Cardiac muscle cell (in vitro differentiated cells and primary cell): ENCODE data around the gene LTF. TPM values are rescaled to one million over a fixed set of nuclear protein-coding genes. Genes with fewer than 3 reads are reported as not detected.
"Not testable (repeated sequence)": the region's sequence is repeated elsewhere in the genome, so short reads cannot be mapped to it uniquely, and the experiment has no call there.

Source experiments
- DNase-seq, 2 donors: peaks; one replicate each; pipeline versions ENCODE4 v3.0.0 to v3.0.0-alpha.2; 2010 to 2017; ENCODE audit warnings: low read depth in 1 of 2, low spot score in 1 of 2
- H3K27ac ChIP-seq: fragments of 200-600 bp; sonication (generic); 2 replicates; pipeline ENCODE4 v1.5.1; 2016
- H3K27me3 ChIP-seq: fragments of 200-600 bp; sonication (generic); 2 replicates; pipeline ENCODE4 v1.6.0; 2016; ENCODE audit warnings: control low read depth
- H3K36me3 ChIP-seq: fragments of 200-600 bp; sonication (generic); 2 replicates; pipeline ENCODE4 v1.5.1; 2016; ENCODE audit warnings: control low read depth
- H3K4me1 ChIP-seq: fragments of 200-600 bp; sonication (generic); 2 replicates; pipeline ENCODE4 v1.8.1; 2017; ENCODE audit warnings: low read depth, mild to moderate bottlenecking, mixed run types
- H3K4me3 ChIP-seq: fragments of 200-600 bp; sonication (generic); 2 replicates; pipeline ENCODE4 v1.5.1; 2016; ENCODE audit warnings: mild to moderate bottlenecking
- H3K9me3 ChIP-seq: fragments of 200-600 bp; sonication (generic); 2 replicates; pipeline ENCODE4 v1.5.1; 2017; ENCODE audit warnings: low read depth, mild to moderate bottlenecking, control low read depth
- polyA plus RNA-seq: library from polyadenylated mRNA; unstranded; fragments of >200 nt; fragmentation: Nextera tagmentation; extraction: Ambion mirVana; gene quantifications from 2 replicates; pipeline ENCODE4 v1.2.1, GENCODE V29; 2016
- total RNA-seq: library from RNA; depleted of rRNA; stranded (reverse); fragments of >200 nt; gene quantifications from 2 replicates; pipeline ENCODE4 v1.2.3, GENCODE V29; 2016
- TF ChIP-seq, protein P1 (sequence below): IDR thresholded peaks from 2 replicates; pipeline ENCODE4 v1.5.1; 2012; ENCODE audit warnings: low read depth, mild to moderate bottlenecking, low read length

The LTF gene
- total and polyA plus RNA-seq, 2 experiments from 2014 or later: not detected

DNA sequence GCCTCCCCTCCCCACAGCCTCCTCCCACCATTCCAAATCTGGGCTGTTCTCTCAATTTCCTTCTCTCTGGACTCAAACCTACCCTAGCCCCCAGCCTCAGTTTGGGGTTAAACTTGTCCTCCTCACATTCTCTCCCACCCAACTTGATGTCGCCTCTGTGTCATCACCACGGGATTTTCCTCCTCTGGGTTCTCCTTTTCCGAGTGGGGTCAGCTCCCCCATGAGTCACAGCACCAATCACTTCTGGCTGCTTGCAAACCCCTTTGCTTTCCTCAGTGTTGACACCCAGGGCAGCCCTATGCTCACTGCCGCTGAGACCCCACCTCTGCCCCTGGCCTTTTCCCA, 58.3 kb downstream of the LTF start:
- no peak for DNase-seq
- Histone ChIP-seq H3K36me3 (no peaks in the 10 kb centered on the region), H3K4me3 (no peak overlapping the region), H3K4me1 (peaks cover 30% of the 10 kb centered on the region), H3K9me3 (no peaks in the 10 kb centered on the region), H3K27me3 (no peaks in the 10 kb centered on the region), H3K27ac (peak overlapping the region; percentile 58)
- TF ChIP-seq, protein P1, sequence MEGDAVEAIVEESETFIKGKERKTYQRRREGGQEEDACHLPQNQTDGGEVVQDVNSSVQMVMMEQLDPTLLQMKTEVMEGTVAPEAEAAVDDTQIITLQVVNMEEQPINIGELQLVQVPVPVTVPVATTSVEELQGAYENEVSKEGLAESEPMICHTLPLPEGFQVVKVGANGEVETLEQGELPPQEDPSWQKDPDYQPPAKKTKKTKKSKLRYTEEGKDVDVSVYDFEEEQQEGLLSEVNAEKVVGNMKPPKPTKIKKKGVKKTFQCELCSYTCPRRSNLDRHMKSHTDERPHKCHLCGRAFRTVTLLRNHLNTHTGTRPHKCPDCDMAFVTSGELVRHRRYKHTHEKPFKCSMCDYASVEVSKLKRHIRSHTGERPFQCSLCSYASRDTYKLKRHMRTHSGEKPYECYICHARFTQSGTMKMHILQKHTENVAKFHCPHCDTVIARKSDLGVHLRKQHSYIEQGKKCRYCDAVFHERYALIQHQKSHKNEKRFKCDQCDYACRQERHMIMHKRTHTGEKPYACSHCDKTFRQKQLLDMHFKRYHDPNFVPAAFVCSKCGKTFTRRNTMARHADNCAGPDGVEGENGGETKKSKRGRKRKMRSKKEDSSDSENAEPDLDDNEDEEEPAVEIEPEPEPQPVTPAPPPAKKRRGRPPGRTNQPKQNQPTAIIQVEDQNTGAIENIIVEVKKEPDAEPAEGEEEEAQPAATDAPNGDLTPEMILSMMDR: no peak

DNA sequence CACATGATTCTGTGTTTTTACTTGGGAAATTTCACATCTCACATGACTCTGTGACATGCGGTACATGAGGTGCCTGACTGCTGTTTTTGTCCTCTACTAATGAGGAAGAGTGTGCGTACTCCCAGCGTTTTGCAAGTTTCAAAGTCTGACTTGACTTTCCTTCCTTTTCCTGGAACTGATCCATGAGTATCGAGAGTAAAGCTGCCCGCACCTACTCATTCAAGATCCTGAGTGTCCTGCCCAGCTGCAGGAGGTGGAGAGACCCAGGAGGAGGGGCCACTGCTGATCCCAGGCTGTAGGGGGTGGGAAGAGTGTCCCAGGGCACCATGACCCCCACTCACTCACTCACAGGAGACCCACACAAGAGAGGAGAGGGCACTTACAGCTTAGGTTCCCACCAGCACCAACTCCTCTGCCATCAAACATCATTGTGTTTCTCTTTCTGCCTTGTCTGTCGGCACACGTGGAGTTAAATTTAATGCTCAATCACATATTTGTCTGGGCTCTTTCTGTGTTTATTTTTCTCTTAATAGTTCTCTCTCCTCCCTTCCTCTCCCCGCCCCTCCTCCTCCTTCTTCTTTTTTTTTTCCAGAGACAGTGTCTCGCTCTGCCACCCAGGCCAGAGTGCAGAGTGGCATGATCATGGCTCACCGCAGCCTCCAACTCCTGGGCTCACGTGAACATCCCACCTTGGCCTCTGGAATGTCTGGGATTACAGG, 59.2 kb downstream of the LTF start:
- Histone ChIP-seq H3K4me3 (no peak overlapping the region), H3K4me1 (peaks cover 32% of the 10 kb centered on the region), H3K27me3 (no peaks in the 10 kb centered on the region), H3K36me3 (no peaks in the 10 kb centered on the region), H3K27ac (no peak overlapping the region), H3K9me3 (no peaks in the 10 kb centered on the region)
- no peak for DNase-seq
- TF ChIP-seq, protein P1: no peak

DNA sequence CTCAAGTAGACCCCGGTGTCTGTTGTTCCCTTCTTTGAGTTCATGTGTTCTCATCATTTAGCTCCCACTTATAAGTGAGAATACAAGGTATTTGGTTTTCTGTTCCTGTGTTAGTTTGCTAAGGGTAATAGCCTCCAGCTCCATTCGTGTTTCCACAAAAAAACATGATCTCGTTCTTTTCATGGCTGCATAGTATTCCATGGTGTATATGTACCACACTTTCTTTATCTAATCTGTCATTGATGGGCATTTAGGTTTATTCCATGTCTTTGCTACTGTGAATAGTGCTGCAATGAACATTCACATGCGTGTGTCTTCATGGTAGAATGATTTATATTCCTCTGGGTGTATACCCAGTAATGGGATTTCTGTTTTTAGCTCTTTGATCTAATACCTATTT, 61.8 kb downstream of the LTF start:
- not testable (repeated sequence) for H3K4me3 ChIP-seq, H3K27me3 ChIP-seq

DNA sequence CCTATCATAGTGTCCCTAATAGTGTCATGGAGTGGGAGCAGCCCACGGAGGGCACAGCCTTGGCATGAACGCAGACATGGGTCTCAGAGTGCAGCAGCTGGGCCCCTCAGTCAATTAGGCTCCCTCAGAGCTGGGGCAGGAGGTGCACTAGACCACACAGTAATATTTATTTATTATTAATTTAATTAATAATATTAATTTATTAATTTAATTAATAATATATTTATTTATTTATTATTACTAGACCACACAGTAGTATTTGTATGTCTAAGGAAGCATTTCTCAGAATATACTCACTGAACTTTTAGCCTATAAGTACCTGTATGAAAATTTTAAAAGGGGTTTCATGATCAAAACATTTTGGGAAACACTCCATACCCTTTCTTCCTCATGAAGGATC, 63.1 kb downstream of the LTF start:
- peaks cover 31% of the 10 kb centered on the region for H3K4me1 ChIP-seq
- no peak overlapping the region for H3K4me3 ChIP-seq
- no peak overlapping the region for H3K27ac ChIP-seq
- TF ChIP-seq, protein P1: no peak
- no peaks in the 10 kb centered on the region for H3K9me3 ChIP-seq
- H3K27me3 ChIP-seq: no peaks in the 10 kb centered on the region
- no peaks in the 10 kb centered on the region for H3K36me3 ChIP-seq
- no peak for DNase-seq

More for the DNA sequence above, 61.8 kb downstream of the LTF start:
- H3K36me3 ChIP-seq, H3K9me3 ChIP-seq, DNase-seq, H3K27ac ChIP-seq: not testable (repeated sequence)
- H3K4me1 ChIP-seq: peaks cover 35% of the 10 kb centered on the region

DNA sequence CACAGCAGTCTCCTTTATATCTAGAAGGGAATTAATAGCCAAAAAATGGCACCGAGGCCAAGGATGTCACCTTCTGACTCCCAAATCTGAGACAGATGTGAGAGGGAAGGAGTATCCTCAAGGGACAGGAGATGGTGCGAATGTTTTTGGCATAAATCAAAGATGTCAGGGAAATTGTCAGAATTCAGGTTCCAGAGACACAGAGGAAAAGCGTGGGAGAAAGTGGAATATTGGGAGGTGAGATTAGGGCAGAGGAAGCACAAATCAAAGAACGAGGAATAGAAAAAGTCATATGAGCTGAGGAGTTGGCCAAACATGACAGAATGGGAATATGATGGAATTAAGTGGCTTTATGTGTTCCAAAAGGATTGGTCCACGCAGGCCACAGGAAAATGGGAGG, 63.9 kb downstream of the LTF start:
- TF ChIP-seq, protein P1: no peak
- DNase-seq: no peak
- Histone ChIP-seq H3K9me3 (no peaks in the 10 kb centered on the region), H3K27ac (no peak overlapping the region), H3K36me3 (no peaks in the 10 kb centered on the region), H3K4me1 (peaks cover 31% of the 10 kb centered on the region), H3K27me3 (no peaks in the 10 kb centered on the region), H3K4me3 (no peak overlapping the region)

DNA sequence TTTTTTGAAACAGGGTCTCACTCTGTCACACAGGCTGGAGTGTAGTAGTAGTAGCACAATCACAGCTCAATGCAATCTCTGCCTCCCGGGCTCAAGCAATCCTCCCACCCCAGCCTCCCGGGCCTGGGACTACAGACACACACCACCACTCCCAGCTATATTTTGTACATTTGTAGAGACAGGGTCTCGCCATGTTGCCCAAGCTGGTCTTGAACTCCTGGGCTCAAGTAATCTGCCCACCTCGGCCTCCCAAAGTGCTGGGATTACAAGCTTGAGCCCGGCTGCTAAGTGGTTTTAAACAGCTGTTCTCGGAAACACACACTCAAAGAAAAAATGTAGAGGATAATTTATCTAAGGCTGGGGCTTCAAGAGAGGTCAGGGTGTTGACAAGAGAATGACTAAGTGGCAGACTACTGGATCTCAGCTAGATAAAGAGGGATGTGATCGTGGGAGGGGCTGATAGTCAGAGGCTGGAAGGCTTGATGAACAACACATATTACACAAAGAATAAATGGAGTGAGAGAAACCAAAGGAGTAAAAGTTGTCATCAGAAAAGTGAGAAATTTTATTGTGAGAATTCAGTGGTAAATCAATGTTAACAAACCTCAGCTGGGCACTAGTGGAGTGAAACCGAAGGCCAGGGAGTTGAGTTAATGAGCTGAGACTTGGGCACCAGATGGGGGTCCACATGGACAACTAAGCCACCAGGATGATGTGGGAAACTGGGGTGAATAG, 64.5 kb downstream of the LTF start:
- peaks cover 31% of the 10 kb centered on the region for H3K4me1 ChIP-seq
- H3K9me3 ChIP-seq: no peaks in the 10 kb centered on the region
- no peak overlapping the region for H3K4me3 ChIP-seq
- peak overlapping the region; percentile 5 for H3K27ac ChIP-seq
- TF ChIP-seq, protein P1: no peak
- H3K27me3 ChIP-seq: no peaks in the 10 kb centered on the region
- H3K36me3 ChIP-seq: no peaks in the 10 kb centered on the region
- DNase-seq: peak; percentile 81 to 84
